ENCODE measurements around the gene TBPL2. TPM values are rescaled to one million over a fixed set of nuclear protein-coding genes. Genes with fewer than 3 reads are reported as not detected.

The TBPL2 gene
- total and polyA plus RNA-seq, 2 of the 13 experiments (the other 11 are each of a cell fraction or from before 2014, with no cell fraction given), result not detected

GRCh38 chr14:55449116-55449515 lies 8.7 kb upstream of the TBPL2 start:
- 18% methylated on average over 3 of the region's 3 CpGs for whole genome bisulfite sequencing (ENCODE audit: low lambda C conversion rate)
- intact Hi-C loops (cut with micrococcal nuclease; ENCODE audit: unreplicated experiment), result no loop called here
- Histone ChIP-seq H3K4me2 (ENCODE audit: low read depth, low read length) (no peak overlapping the region), H3K4me1 (ENCODE audit: insufficient read depth, low read length) (peaks cover 8% of the 10 kb centered on the region; the same call in 1 of the 2 replicates), H3K27ac (ENCODE audit: extremely low read length, insufficient read depth, low read length) (no peak overlapping the region), H4K20me1 (ENCODE audit: insufficient read depth, low read length) (no peaks in the 10 kb centered on the region), H3K27me3 (ENCODE audit: control insufficient read depth in 1 of 2, insufficient read depth in 2 of 2, low read length in 2 of 2) (peaks cover 0 to 4% of the 10 kb centered on the region in 2 experiments; a peak in 1 of 5 replicates), H3K4me3 (replicated peaks in 1 of 3; ENCODE audit: insufficient read depth in 1 of 3, low read depth in 2 of 3, low read length in 3 of 3) (no peak overlapping the region), H2AFZ (ENCODE audit: low read length) (no peak overlapping the region), H3K36me3 (replicated peaks in 1 of 2; ENCODE audit: control insufficient read depth in 1 of 2, insufficient read depth in 2 of 2, low read length in 2 of 2) (no peaks in the 10 kb centered on the region), H3K79me2 (ENCODE audit: insufficient read depth, low read length) (no peaks in the 10 kb centered on the region), H3K9ac (ENCODE audit: insufficient read depth, low read depth, low read length) (no peak overlapping the region), H3K9me3 (ENCODE audit: low read length) (no peaks in the 10 kb centered on the region)
- FAIRE-seq, result no peak
- DNase-seq (ENCODE audit: low spot score), result no peak
- in situ Hi-C loops (cut with HindIII; ENCODE audit: extremely low pct_ligation_motif_present, low pct_unique_long_range_greater_than_20kb), result loop anchor here (25.0 kb wide), 1 partner anchor 213 kb away; no protein-coding TSS in a partner anchor
- CTCF ChIA-PET (ENCODE audit: low intra/inter-chr PET ratio, low total read pairs), result no interaction called here
- POLR2A ChIA-PET, result no interaction called here
- TF ChIP-seq PHF20 (CRISPR knock-in tag; IDR thresholded peaks at IDR 0.05), result no peak
- TF ChIP-seq FOXC1 (CRISPR knock-in tag; IDR thresholded peaks at IDR 0.05; ENCODE audit: borderline replicate concordance), result no peak
- BruUV-seq (replicated peaks), result no TSS peak
- no peak for ATAC-seq

GRCh38 chr14:55448141-55448614 lies 7.8 kb upstream of the TBPL2 start:
- DNase-seq (ENCODE audit: low spot score), result no peak
- 0 out of 2 replicates have a peak, but pooled peaks cover 5% of the 10 kb centered on the region for H3K4me1 ChIP-seq (ENCODE audit: insufficient read depth, low read length)

More at GRCh38 chr14:55448141-55448614, 7.8 kb upstream of the TBPL2 start:
- peaks cover 0 to 4% of the 10 kb centered on the region in 2 experiments; a peak in 1 of 5 replicates for H3K27me3 ChIP-seq (ENCODE audit: control insufficient read depth in 1 of 2, insufficient read depth in 2 of 2, low read length in 2 of 2)
- WGBS (ENCODE audit: low lambda C conversion rate), result 20% methylated on average over 3 of the region's 3 CpGs
- ChIA-PET CTCF (ENCODE audit: low intra/inter-chr PET ratio, low total read pairs) (no interaction called here), POLR2A (no interaction called here)
- H3K4me2 ChIP-seq (ENCODE audit: low read depth, low read length), result no peak overlapping the region
- no TSS peak for BruUV-seq (replicated peaks)
- intact Hi-C loops (cut with micrococcal nuclease; ENCODE audit: unreplicated experiment), result no loop called here
- no peak overlapping the region for H3K9ac ChIP-seq (ENCODE audit: insufficient read depth, low read depth, low read length)
- no peak overlapping the region for H2AFZ ChIP-seq (ENCODE audit: low read length)
- FAIRE-seq, result no peak
- no peaks in the 10 kb centered on the region for H4K20me1 ChIP-seq (ENCODE audit: insufficient read depth, low read length)
- in situ Hi-C loops (cut with HindIII; ENCODE audit: extremely low pct_ligation_motif_present, low pct_unique_long_range_greater_than_20kb), result loop anchor here (25.0 kb wide), 1 partner anchor 214 kb away; no protein-coding TSS in a partner anchor
- no peaks in the 10 kb centered on the region for H3K9me3 ChIP-seq (ENCODE audit: low read length)
- TF ChIP-seq ZNF124 (CRISPR knock-in tag; IDR thresholded peaks at IDR 0.05) (no peak), HMGA1 (CRISPR knock-in tag; conservative IDR thresholded peaks at IDR 0.05) (no peak)
- H3K79me2 ChIP-seq (ENCODE audit: insufficient read depth, low read length), result no peaks in the 10 kb centered on the region
- no peak overlapping the region for H3K4me3 ChIP-seq (replicated peaks in 1 of 3; ENCODE audit: insufficient read depth in 1 of 3, low read depth in 2 of 3, low read length in 3 of 3)
- H3K36me3 ChIP-seq (replicated peaks in 1 of 2; ENCODE audit: control insufficient read depth in 1 of 2, insufficient read depth in 2 of 2, low read length in 2 of 2), result no peaks in the 10 kb centered on the region
- H3K27ac ChIP-seq (ENCODE audit: extremely low read length, insufficient read depth, low read length), result no peak overlapping the region
- no peak for ATAC-seq

Measured in HepG2 (cell line).